ENCODE results near the gene ADAR. TPM values are rescaled to one million over a fixed set of nuclear protein-coding genes. Genes with fewer than 3 reads are reported as not detected.

Gene ADAR
- total and polyA plus RNA-seq, 7 donors: 21.0 to 103 (median 67.8) TPM

GRCh38 chr1:154589780-154590179 lies 18.2 kb downstream of the ADAR start:
- H3K36me3 ChIP-seq: peaks cover 50 to 99% (median 88%) of the 10 kb centered on the region in 4 donors
- H3K4me3 ChIP-seq: no peak overlapping the region
- H3K4me1 ChIP-seq: no peaks in the 10 kb centered on the region
- no peak for DNase-seq
- TF ChIP-seq POLR2AphosphoS5 (IDR thresholded peaks at IDR 0.05) (no peak), CTCF (IDR thresholded peaks at IDR 0.05) (no peak), POLR2A (IDR thresholded peaks at IDR 0.05) (no peak), EP300 (IDR thresholded peaks at IDR 0.05) (no peak)
- no peaks in the 10 kb centered on the region for H3K27me3 ChIP-seq
- no peaks in the 10 kb centered on the region for H3K9me3 ChIP-seq
- intact Hi-C loops (cut with DNase I): no loop called here
- no peak overlapping the region for H3K27ac ChIP-seq
- WGBS, 2 donors: 81% methylated on average over 10 of the region's 10 CpGs

- intact Hi-C loops (cut with DNase I): no loop called here
- DNase-seq: no peak
- H3K27me3 ChIP-seq: no peaks in the 10 kb centered on the region
- no peaks in the 10 kb centered on the region for H3K9me3 ChIP-seq
- TF ChIP-seq CTCF (IDR thresholded peaks at IDR 0.05) (no peak), POLR2AphosphoS5 (IDR thresholded peaks at IDR 0.05) (no peak), EP300 (IDR thresholded peaks at IDR 0.05) (no peak), POLR2A (IDR thresholded peaks at IDR 0.05) (no peak)
- peaks cover 0 to 17% (median 10%) of the 10 kb centered on the region in 4 donors for H3K4me1 ChIP-seq
- no peak overlapping the region for H3K27ac ChIP-seq
- no peak overlapping the region for H3K4me3 ChIP-seq
- H3K36me3 ChIP-seq: peaks cover 65 to 100% (median 88%) of the 10 kb centered on the region in 4 donors
- 95 to 96% methylated on average over 6 of the region's 6 CpGs for WGBS, 2 donors
Measured at GRCh38 chr1:154586641-154587040, 21.3 kb downstream of the ADAR start.

GRCh38 chr1:154586231-154586630 lies 21.8 kb downstream of the ADAR start:
- H3K27me3 ChIP-seq: no peaks in the 10 kb centered on the region
- DNase-seq: no peak
- H3K36me3 ChIP-seq: peaks cover 65 to 100% (median 85%) of the 10 kb centered on the region in 4 donors
- intact Hi-C loops (cut with DNase I): no loop called here
- TF ChIP-seq POLR2A (IDR thresholded peaks at IDR 0.05) (no peak), CTCF (IDR thresholded peaks at IDR 0.05) (no peak), POLR2AphosphoS5 (IDR thresholded peaks at IDR 0.05) (no peak), EP300 (IDR thresholded peaks at IDR 0.05) (no peak)
- WGBS, 2 donors: 91 to 94% methylated on average over 10 of the region's 10 CpGs
- H3K9me3 ChIP-seq: no peaks in the 10 kb centered on the region
- H3K4me1 ChIP-seq: peaks cover 0 to 17% (median 10%) of the 10 kb centered on the region in 4 donors
- H3K27ac ChIP-seq: no peak overlapping the region
- no peak overlapping the region for H3K4me3 ChIP-seq

GRCh38 chr1:154584267-154584994 lies 23.6 kb downstream of the ADAR start:
- 83% methylated on average over 9 of the region's 9 CpGs for WGBS, 2 donors

More at GRCh38 chr1:154584267-154584994, 23.6 kb downstream of the ADAR start:
- intact Hi-C loops (cut with DNase I): no loop called here
- Histone ChIP-seq H3K27me3 (no peaks in the 10 kb centered on the region), H3K36me3 (peaks cover 53 to 100% (median 82%) of the 10 kb centered on the region in 4 donors), H3K9me3 (no peaks in the 10 kb centered on the region), H3K27ac (peak overlapping the region in 3 of 4 donors; percentile 1 to 47 (median 30)), H3K4me3 (no peak overlapping the region), H3K4me1 (peaks cover 0 to 17% (median 10%) of the 10 kb centered on the region in 4 donors)
- TF ChIP-seq CTCF (IDR thresholded peaks at IDR 0.05) (no peak), POLR2A (IDR thresholded peaks at IDR 0.05) (no peak), POLR2AphosphoS5 (IDR thresholded peaks at IDR 0.05) (no peak), EP300 (IDR thresholded peaks at IDR 0.05) (no peak)
- DNase-seq: no peak
